ENCODE results near the gene MGLL. TPM values are rescaled to one million over a fixed set of nuclear protein-coding genes. Genes with fewer than 3 reads are reported as not detected.
A peak's percentile ranks its signal among the peaks of the same experiment; 100 is the strongest.

Gene MGLL
- total RNA-seq, 1 donor from 2014 or later: 0.97 TPM

- Mint-ChIP-seq H3K27me3 (ENCODE audit: unreplicated experiment) (peaks cover 3% of the 10 kb centered on the region), H3K4me3 (ENCODE audit: unreplicated experiment) (no peak overlapping the region), H3K36me3 (ENCODE audit: low read depth, unreplicated experiment) (peaks cover 5% of the 10 kb centered on the region), H3K27ac (ENCODE audit: unreplicated experiment) (no peak overlapping the region), H3K4me1 (ENCODE audit: unreplicated experiment) (peaks cover 15% of the 10 kb centered on the region), H3K9me3 (ENCODE audit: unreplicated experiment) (peaks cover 5% of the 10 kb centered on the region)
- no peak for DNase-seq (ENCODE audit: low spot score)
- TF ChIP-seq CTCF (IDR thresholded peaks at IDR 0.05; ENCODE audit: unreplicated experiment): no peak
These were observed 42.6 kb downstream of the MGLL start for GRCh38 chr3:127779747-127780146.

- Mint-ChIP-seq H3K9me3 (ENCODE audit: unreplicated experiment) (peaks cover 5% of the 10 kb centered on the region), H3K36me3 (ENCODE audit: low read depth, unreplicated experiment) (peaks cover 5% of the 10 kb centered on the region), H3K27ac (ENCODE audit: unreplicated experiment) (peak overlapping the region; percentile 4), H3K4me1 (ENCODE audit: unreplicated experiment) (peaks cover 7% of the 10 kb centered on the region), H3K27me3 (ENCODE audit: unreplicated experiment) (peaks cover 2% of the 10 kb centered on the region), H3K4me3 (ENCODE audit: unreplicated experiment) (no peak overlapping the region)
- no peak for DNase-seq (ENCODE audit: low spot score)
- TF ChIP-seq CTCF (IDR thresholded peaks at IDR 0.05; ENCODE audit: unreplicated experiment): no peak
These were observed 44.2 kb downstream of the MGLL start for GRCh38 chr3:127777921-127778656.

GRCh38 chr3:127777332-127777731, 45.0 kb downstream of the MGLL start:
- H3K9me3 Mint-ChIP-seq (ENCODE audit: unreplicated experiment): peaks cover 5% of the 10 kb centered on the region
- peaks cover 5% of the 10 kb centered on the region for H3K36me3 Mint-ChIP-seq (ENCODE audit: low read depth, unreplicated experiment)
- no peak overlapping the region for H3K4me3 Mint-ChIP-seq (ENCODE audit: unreplicated experiment)
- peaks cover 2% of the 10 kb centered on the region for H3K27me3 Mint-ChIP-seq (ENCODE audit: unreplicated experiment)
- peaks cover 7% of the 10 kb centered on the region for H3K4me1 Mint-ChIP-seq (ENCODE audit: unreplicated experiment)
- TF ChIP-seq CTCF (IDR thresholded peaks at IDR 0.05; ENCODE audit: unreplicated experiment): no peak
- H3K27ac Mint-ChIP-seq (ENCODE audit: unreplicated experiment): no peak overlapping the region
- DNase-seq (ENCODE audit: low spot score): no peak

GRCh38 chr3:127776347-127776746, 46.0 kb downstream of the MGLL start:
- H3K36me3 Mint-ChIP-seq (ENCODE audit: low read depth, unreplicated experiment): peaks cover 5% of the 10 kb centered on the region
- H3K4me1 Mint-ChIP-seq (ENCODE audit: unreplicated experiment): peaks cover 7% of the 10 kb centered on the region
- H3K27me3 Mint-ChIP-seq (ENCODE audit: unreplicated experiment): peaks cover 2% of the 10 kb centered on the region
- DNase-seq (ENCODE audit: low spot score): no peak
- no peak overlapping the region for H3K4me3 Mint-ChIP-seq (ENCODE audit: unreplicated experiment)
- TF ChIP-seq CTCF (IDR thresholded peaks at IDR 0.05; ENCODE audit: unreplicated experiment): no peak
- H3K27ac Mint-ChIP-seq (ENCODE audit: unreplicated experiment): no peak overlapping the region
- peaks cover 5% of the 10 kb centered on the region for H3K9me3 Mint-ChIP-seq (ENCODE audit: unreplicated experiment)

DNA sequence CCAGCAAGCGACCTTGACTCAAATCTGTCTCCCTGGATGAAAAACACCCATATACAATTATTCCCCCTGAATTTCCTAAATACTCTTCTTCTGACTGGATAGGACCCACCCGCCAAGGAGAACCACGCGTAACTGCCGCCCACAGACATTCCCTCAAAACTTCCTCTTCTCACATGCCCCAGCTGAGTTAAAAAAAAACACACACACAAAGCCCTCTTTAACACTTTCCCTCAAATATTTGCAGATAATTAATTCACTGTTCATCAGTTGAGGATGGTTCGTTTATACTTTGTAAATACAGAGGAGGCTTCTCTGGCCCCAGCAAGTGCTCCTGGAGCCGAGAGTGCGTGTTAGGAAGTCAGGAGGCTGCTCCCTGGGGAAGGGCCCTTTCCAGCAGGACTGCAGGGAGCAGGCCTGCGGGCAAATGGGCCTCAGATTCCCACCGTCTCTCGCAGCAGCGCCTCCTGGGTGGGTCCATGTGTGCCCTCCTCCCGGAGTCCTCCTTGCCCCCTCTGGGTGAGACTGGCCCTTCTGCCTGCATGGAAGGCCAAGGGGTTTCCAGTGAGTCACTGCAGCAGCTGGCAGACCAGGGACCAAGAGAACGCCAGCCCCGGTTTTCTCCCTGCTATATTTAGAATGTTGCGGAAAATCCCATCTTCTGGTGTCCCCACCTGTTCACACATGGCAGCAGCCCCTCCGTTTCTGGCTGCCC, 46.8 kb downstream of the MGLL start:
- no peak for TF ChIP-seq CTCF (IDR thresholded peaks at IDR 0.05; ENCODE audit: unreplicated experiment)

More for the DNA sequence above, 46.8 kb downstream of the MGLL start:
- H3K27me3 Mint-ChIP-seq (ENCODE audit: unreplicated experiment): peaks cover 2% of the 10 kb centered on the region
- peaks cover 5% of the 10 kb centered on the region for H3K36me3 Mint-ChIP-seq (ENCODE audit: low read depth, unreplicated experiment)
- no peak overlapping the region for H3K27ac Mint-ChIP-seq (ENCODE audit: unreplicated experiment)
- H3K4me1 Mint-ChIP-seq (ENCODE audit: unreplicated experiment): peaks cover 7% of the 10 kb centered on the region
- no peak for DNase-seq (ENCODE audit: low spot score)
- H3K4me3 Mint-ChIP-seq (ENCODE audit: unreplicated experiment): peak overlapping the region; percentile 10
- H3K9me3 Mint-ChIP-seq (ENCODE audit: unreplicated experiment): peaks cover 5% of the 10 kb centered on the region
